ENCODE measurements around the gene ICA1. TPM values are rescaled to one million over a fixed set of nuclear protein-coding genes. Genes with fewer than 3 reads are reported as not detected.

The ICA1 gene
- total RNA-seq, 1 donor from 2014 or later = 27.0 TPM

DNA sequence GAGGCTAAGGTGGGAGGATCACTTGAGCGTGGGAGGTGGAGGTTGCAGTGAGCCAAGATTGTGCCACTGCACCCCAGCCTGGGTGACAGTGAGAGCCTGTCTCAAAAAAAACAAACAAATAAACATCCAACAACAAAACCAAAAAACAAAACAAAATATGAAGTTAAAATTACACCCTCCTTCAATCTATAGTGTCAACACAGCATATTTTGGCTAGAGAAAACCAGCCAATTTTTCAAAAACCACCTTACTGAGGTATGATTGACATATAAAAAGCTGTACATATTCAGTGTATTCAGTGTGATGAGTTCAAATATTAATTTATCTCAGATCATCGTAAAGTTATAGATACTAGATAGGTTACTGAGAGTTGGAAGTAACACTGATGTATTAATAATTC is 102.4 kb downstream of the ICA1 start:
- no peaks in the 10 kb centered on the region for H3K36me3 ChIP-seq
- TF ChIP-seq, protein P1, sequence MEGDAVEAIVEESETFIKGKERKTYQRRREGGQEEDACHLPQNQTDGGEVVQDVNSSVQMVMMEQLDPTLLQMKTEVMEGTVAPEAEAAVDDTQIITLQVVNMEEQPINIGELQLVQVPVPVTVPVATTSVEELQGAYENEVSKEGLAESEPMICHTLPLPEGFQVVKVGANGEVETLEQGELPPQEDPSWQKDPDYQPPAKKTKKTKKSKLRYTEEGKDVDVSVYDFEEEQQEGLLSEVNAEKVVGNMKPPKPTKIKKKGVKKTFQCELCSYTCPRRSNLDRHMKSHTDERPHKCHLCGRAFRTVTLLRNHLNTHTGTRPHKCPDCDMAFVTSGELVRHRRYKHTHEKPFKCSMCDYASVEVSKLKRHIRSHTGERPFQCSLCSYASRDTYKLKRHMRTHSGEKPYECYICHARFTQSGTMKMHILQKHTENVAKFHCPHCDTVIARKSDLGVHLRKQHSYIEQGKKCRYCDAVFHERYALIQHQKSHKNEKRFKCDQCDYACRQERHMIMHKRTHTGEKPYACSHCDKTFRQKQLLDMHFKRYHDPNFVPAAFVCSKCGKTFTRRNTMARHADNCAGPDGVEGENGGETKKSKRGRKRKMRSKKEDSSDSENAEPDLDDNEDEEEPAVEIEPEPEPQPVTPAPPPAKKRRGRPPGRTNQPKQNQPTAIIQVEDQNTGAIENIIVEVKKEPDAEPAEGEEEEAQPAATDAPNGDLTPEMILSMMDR (IDR thresholded peaks at IDR 0.05) = no peak
- H3K9me3 ChIP-seq = no peaks in the 10 kb centered on the region
- intact Hi-C loops (cut with DNase I) = no loop called here
- ATAC-seq = no peak
- no peak overlapping the region for H3K4me3 ChIP-seq
- H3K27me3 ChIP-seq = no peaks in the 10 kb centered on the region
- no peaks in the 10 kb centered on the region for H3K4me1 ChIP-seq
- DNase-seq = no peak
- no peak overlapping the region for H3K27ac ChIP-seq

DNA sequence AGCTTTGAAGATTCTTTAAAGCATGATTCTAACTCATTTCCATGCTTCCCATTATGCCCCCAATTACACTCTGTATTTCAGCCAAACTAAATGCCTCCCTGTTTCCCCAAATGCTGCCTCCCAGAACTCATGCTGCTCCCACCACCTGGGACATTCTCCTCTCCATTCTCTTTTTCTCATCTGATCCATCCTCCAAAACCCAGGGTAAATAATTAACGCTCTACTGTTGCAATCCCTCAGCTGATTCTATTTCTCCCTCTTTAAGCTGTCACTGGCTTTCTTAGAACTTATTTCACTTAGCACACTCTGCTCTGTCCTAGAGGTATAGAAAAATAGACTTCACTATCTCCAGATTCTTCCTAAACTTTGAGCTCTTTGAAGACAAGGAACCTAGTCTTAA is 104.7 kb downstream of the ICA1 start:
- H3K4me3 ChIP-seq = no peak overlapping the region
- no peaks in the 10 kb centered on the region for H3K36me3 ChIP-seq
- no peaks in the 10 kb centered on the region for H3K4me1 ChIP-seq
- DNase-seq (no peak), ATAC-seq (no peak)
- H3K27me3 ChIP-seq = no peaks in the 10 kb centered on the region
- no peak overlapping the region for H3K27ac ChIP-seq
- TF ChIP-seq, protein P1 (IDR thresholded peaks at IDR 0.05) = no peak
- intact Hi-C loops (cut with DNase I) = no loop called here
- H3K9me3 ChIP-seq = no peaks in the 10 kb centered on the region

DNA sequence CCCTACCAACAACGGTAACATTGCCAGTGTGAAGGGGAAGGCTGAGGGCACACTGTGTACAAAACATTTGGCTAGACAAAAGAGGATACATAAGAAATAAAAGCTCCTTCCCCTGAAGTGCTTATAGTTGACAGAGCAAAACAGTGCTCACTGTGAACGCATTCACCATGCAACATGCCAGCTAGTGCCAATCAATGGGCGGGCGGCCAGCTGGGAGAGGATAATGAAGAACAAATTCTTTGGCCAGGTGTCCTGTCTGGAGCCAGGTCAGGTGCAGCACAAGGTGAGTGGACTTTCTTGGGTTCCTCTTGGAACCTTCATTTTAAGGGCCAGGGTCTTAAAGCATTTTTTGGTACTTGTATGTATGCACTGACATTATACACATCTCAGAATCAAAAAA is 106.1 kb downstream of the ICA1 start:
- TF ChIP-seq, protein P1 (IDR thresholded peaks at IDR 0.05) = no peak
- Histone ChIP-seq H3K36me3 (no peaks in the 10 kb centered on the region), H3K27me3 (no peaks in the 10 kb centered on the region), H3K27ac (no peak overlapping the region), H3K4me3 (no peak overlapping the region), H3K9me3 (no peaks in the 10 kb centered on the region), H3K4me1 (no peaks in the 10 kb centered on the region)
- ATAC-seq (no peak), DNase-seq (no peak)
- intact Hi-C loops (cut with DNase I) = no loop called here

DNA sequence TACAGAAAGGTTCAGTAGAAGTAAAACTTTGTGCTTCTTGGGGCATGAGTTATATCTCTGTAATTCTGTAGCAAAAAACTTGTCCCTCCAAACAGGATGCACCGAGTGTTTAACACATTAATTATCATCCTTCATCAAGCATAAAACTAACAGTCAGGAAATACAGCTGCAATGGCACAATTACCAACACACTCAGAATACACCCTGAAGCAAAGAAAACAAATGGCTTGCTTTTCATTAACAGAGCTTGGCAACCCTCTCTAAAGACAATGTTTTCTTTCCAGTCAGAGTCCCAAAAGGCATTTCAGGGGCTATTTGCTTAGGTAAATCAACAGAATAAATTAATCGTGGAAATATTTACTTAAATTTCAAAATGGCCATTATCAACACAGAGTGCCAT is 107.7 kb downstream of the ICA1 start:
- intact Hi-C loops (cut with DNase I) = no loop called here
- no peak for ATAC-seq
- no peaks in the 10 kb centered on the region for H3K9me3 ChIP-seq

DNA sequence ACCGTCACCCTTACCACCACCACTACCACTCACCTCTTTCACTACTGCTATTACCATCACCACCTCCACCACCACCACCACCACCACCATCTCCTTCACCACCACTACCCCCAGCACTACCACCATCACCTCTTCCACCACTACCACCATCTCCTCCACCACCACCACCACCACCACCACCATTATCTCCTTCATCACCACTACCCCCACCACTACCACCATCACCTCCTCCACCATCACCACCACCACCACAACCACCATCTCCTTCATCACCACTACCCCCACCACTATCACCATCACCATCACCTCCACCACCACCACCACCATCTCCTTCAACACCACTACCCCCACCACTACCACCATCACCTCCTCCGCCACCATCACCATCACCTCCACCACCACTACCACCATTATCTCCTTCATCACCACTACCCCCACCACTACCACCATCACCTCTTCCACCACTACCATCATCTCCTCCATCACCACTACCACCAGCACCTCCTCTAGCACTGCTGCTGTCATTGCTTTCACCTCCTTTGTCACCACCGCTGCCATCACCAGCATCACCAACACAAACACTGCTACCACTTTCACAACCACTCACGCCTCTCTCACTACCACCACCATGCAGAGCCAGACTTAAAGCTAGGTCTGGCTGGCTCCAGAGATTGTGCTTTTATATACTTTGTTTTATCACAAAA is 109.3 kb downstream of the ICA1 start:
- ATAC-seq = peak; percentile 65
- Histone ChIP-seq H3K9me3 (no peaks in the 10 kb centered on the region), H3K36me3 (no peaks in the 10 kb centered on the region), H3K27ac (no peak overlapping the region), H3K4me1 (no peaks in the 10 kb centered on the region), H3K4me3 (no peak overlapping the region), H3K27me3 (no peaks in the 10 kb centered on the region)
- intact Hi-C loops (cut with DNase I) = no loop called here
- TF ChIP-seq, protein P1 (IDR thresholded peaks at IDR 0.05) = no peak
- DNase-seq = no peak

More for the DNA sequence above, 107.7 kb downstream of the ICA1 start:
- Histone ChIP-seq H3K36me3 (no peaks in the 10 kb centered on the region), H3K27ac (no peak overlapping the region), H3K4me3 (no peak overlapping the region), H3K4me1 (no peaks in the 10 kb centered on the region), H3K27me3 (no peaks in the 10 kb centered on the region)
- no peak for DNase-seq
- TF ChIP-seq, protein P1 (IDR thresholded peaks at IDR 0.05) = no peak

Data from upper lobe of right lung (tissue), 1 donor.